Stimulated activated CD4-positive, alpha-beta T cell treated with anti-CD3 and anti-CD28 coated beads, Interleukin-2, amount 100 ng/mL, for 4 hours (primary cell): ENCODE data around the gene RECQL5.
"Not testable (repeated sequence)": the region's sequence is repeated elsewhere in the genome, so short reads cannot be mapped to it uniquely, and the experiment has no call there.

Experiments
- DNase-seq: peaks from one replicate; pipeline ENCODE4 v3.0.0-alpha.2; 2020; ENCODE audit warnings: low read depth

RECQL5 gene

GRCh38 chr17:75592348-75593020 lies 74.5 kb downstream of the RECQL5 start:
- DNase-seq = no peak

- DNase-seq = no peak
These were observed 75.1 kb downstream of the RECQL5 start for GRCh38 chr17:75591722-75592302.

- no peak for DNase-seq
These were observed 75.9 kb downstream of the RECQL5 start for GRCh38 chr17:75590849-75591721.

- no peak for DNase-seq
These were observed 76.6 kb downstream of the RECQL5 start for GRCh38 chr17:75590314-75590761.

GRCh38 chr17:75589919-75590303 lies 77.0 kb downstream of the RECQL5 start:
- DNase-seq = no peak

GRCh38 chr17:75589012-75589918 lies 77.7 kb downstream of the RECQL5 start:
- DNase-seq = peak; percentile 97

- DNase-seq = no peak
These were observed 78.3 kb downstream of the RECQL5 start for GRCh38 chr17:75588596-75589011.

- DNase-seq = peak; percentile 52
These were observed 79.0 kb downstream of the RECQL5 start, which contains the start of gene MYO15B for GRCh38 chr17:75587675-75588595. Gene MYO15B, plus strand, starts transcription at chr17:75587800. Its CDS starts 258 bp downstream, at chr17:75588058.

GRCh38 chr17:75584849-75585175 lies 82.1 kb downstream of the RECQL5 start:
- DNase-seq = no peak

GRCh38 chr17:75583197-75583596 lies 83.8 kb downstream of the RECQL5 start:
- DNase-seq = not testable (repeated sequence)

GRCh38 chr17:75581121-75581725 lies 85.7 kb downstream of the RECQL5 start:
- DNase-seq = peak; percentile 30
